Testis (tissue), 3 donors: Measurements from ENCODE around the gene PCCA. TPM values are rescaled to one million over a fixed set of nuclear protein-coding genes. Genes with fewer than 3 reads are reported as not detected.

Experiments
- DNase-seq: peaks from one replicate; pipeline ENCODE4 v3.0.0-alpha.2; 2019
- H3K27ac ChIP-seq, 2 donors: fragments of 200-600 bp; sonication (generic); one replicate each; pipeline ENCODE4 v1.5.1; 2019
- H3K27me3 ChIP-seq: fragments of 200-600 bp; sonication (generic); one replicate; pipeline ENCODE4 v1.5.1; 2019
- H3K36me3 ChIP-seq: fragments of 200-600 bp; sonication (generic); one replicate; pipeline ENCODE4 v1.5.1; 2017; ENCODE audit warnings: low read depth; ENCODE audit errors: missing control alignments
- H3K4me1 ChIP-seq: fragments of 200-600 bp; sonication (generic); one replicate; pipeline ENCODE4 v1.5.1; 2019
- H3K4me3 ChIP-seq, 2 donors: fragments of 200-600 bp; sonication (generic); one replicate each; pipeline ENCODE4 v1.5.1; 2017 to 2019
- H3K9me3 ChIP-seq: fragments of 200-600 bp; sonication (generic); one replicate; pipeline ENCODE4 v1.5.1; 2017
- CTCF ChIP-seq, 3 experiments: fragments of 450-650 bp in 2 of 3; fragments of 200-600 bp in 1 of 3; sonication (generic) in 1 of 3; IDR thresholded peaks; one replicate each; pipeline ENCODE4 v1.5.1; 2016 to 2019; ENCODE audit warnings: antibody characterized with exemption in 3 of 3, mild to moderate bottlenecking in 2 of 3, moderate library complexity in 1 of 3
- POLR2A ChIP-seq: fragments of 450-650 bp; IDR thresholded peaks from one replicate; pipeline ENCODE4 v1.6.1; 2017; ENCODE audit warnings: antibody characterized with exemption, mild to moderate bottlenecking, moderate library complexity
- WGBS, 2 donors: methylation state at CpG; one replicate each; pipeline ENCODE4 v1.1.5; 2018; 5-methylcytosine and 5-hydroxymethylcytosine counted together
- intact Hi-C: fragments of 100-400 bp; cut with DNase I; formaldehyde crosslinking; loops from one replicate; pipeline ENCODE4 v1.15.1; 2023; ENCODE audit warnings: low total_unique reads
- polyA plus RNA-seq: library from polyadenylated mRNA; stranded (reverse); fragments of 350-450 nt; fragmentation: Illumina TruSeq; extraction: RNeasy Lipid Tissue Mini Kit (QIAGEN cat#74804); gene quantifications from one replicate; pipeline ENCODE4 v1.2.3, GENCODE V29; 2014; ENCODE audit warnings: low read depth, low replicate concordance; ENCODE audit not compliant: insufficient read depth
- total RNA-seq, 2 donors: library from RNA; depleted of rRNA; stranded (reverse); fragments of >200 nt; gene quantifications; one replicate each; pipeline ENCODE4 v1.2.3, GENCODE V29; 2016

Gene PCCA
- total and polyA plus RNA-seq, 3 donors from 2014 or later: 17.9 to 56.2 (median 39.2) TPM

DNA sequence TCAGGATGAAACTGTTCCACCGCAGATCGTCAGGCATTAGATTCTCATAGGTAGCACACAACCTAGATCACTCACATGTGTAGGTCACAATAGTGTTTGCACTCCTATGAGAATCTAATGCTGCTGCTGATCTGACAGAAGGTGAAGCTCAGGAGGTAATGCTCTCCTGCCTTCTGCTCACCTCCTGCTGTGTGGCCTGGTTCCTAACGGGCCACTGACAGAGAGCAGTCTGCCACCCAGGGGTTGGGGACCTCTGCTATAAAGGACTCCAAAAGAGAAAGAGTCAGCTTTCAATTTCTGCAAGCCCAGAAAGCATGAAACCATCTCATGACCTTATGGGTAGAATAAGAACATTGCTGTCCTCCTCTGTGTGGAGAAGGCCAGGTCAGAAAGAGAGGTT lies 43.5 kb upstream of the PCCA start:
- H3K4me1 ChIP-seq: no peaks in the 10 kb centered on the region
- H3K27me3 ChIP-seq: no peaks in the 10 kb centered on the region
- 91 to 93% methylated on average over 3 of the region's 3 CpGs for WGBS, 2 donors
- no peak overlapping the region for H3K4me3 ChIP-seq
- no peak for TF ChIP-seq CTCF (IDR thresholded peaks at IDR 0.05)
- intact Hi-C loops: no loop called here
- H3K9me3 ChIP-seq: no peaks in the 10 kb centered on the region
- DNase-seq: no peak
- no peaks in the 10 kb centered on the region for H3K36me3 ChIP-seq
- H3K27ac ChIP-seq: no peak overlapping the region

DNA sequence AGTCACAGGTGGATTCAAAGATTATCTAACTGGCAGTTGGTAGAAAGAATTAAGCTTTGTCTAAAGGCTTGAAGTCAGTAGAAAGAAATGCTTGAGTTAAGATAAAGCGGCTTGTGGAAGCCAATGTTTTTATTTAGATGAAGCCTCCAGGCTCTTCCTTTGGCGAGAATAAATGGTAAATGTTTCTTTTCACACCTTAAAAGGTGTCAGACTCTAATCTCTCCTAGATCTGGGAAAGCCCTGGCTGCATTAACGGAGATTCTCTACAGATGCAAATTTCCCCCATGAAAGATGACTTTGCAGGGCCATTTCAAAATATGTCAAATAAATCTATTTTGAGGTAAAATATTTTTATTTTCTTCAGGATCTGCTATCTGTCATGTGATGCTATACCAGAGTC lies 37.8 kb upstream of the PCCA start:
- H3K4me1 ChIP-seq: no peaks in the 10 kb centered on the region
- H3K9me3 ChIP-seq: no peaks in the 10 kb centered on the region

DNA sequence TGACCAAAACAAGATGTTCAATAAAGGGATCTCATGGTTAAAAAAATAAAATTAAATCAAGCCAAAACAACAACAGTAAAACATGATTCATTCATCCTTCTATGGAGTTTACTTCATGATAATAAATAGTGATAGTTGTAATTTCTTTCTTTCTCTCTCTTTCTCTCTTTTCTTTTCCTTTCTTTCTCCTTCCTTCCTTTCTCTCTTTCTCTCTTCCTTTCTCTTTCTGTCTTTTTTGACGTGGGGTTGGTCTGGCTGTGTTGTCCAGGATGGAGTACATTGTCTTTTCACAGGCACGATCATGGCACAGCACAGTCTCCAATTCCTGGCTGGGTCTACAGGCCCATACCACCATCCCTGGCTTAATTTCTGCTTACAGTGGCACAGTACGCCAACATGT lies 29.1 kb upstream of the PCCA start:
- intact Hi-C loops: no loop called here
- Histone ChIP-seq H3K27me3 (no peaks in the 10 kb centered on the region), H3K9me3 (no peaks in the 10 kb centered on the region), H3K4me3 (no peak overlapping the region), H3K36me3 (no peaks in the 10 kb centered on the region), H3K27ac (no peak overlapping the region), H3K4me1 (no peaks in the 10 kb centered on the region)
- WGBS, 2 donors: 94 to 95% methylated on average over 3 of the region's 3 CpGs
- TF ChIP-seq CTCF (IDR thresholded peaks at IDR 0.05) (no peak), POLR2A (no peak)
- no peak for DNase-seq

More for the DNA sequence above, 37.8 kb upstream of the PCCA start:
- intact Hi-C loops: no loop called here
- DNase-seq: no peak
- TF ChIP-seq CTCF (IDR thresholded peaks at IDR 0.05): no peak
- no peak for TF ChIP-seq POLR2A
- Histone ChIP-seq H3K27me3 (no peaks in the 10 kb centered on the region), H3K36me3 (no peaks in the 10 kb centered on the region), H3K4me3 (no peak overlapping the region), H3K27ac (no peak overlapping the region)
- WGBS, 2 donors: 76 to 85% methylated on average over 3 of the region's 3 CpGs

GRCh38 chr13:100063333-100063732 lies 25.6 kb upstream of the PCCA start:
- Histone ChIP-seq H3K36me3 (no peaks in the 10 kb centered on the region), H3K27me3 (no peaks in the 10 kb centered on the region), H3K4me3 (no peak overlapping the region), H3K27ac (no peak overlapping the region), H3K4me1 (no peaks in the 10 kb centered on the region), H3K9me3 (no peaks in the 10 kb centered on the region)
- TF ChIP-seq POLR2A: no peak
- no peak for TF ChIP-seq CTCF (IDR thresholded peaks at IDR 0.05)
- intact Hi-C loops: no loop called here
- no peak for DNase-seq
- 73 to 75% methylated on average over 6 of the region's 6 CpGs for WGBS, 2 donors

DNA sequence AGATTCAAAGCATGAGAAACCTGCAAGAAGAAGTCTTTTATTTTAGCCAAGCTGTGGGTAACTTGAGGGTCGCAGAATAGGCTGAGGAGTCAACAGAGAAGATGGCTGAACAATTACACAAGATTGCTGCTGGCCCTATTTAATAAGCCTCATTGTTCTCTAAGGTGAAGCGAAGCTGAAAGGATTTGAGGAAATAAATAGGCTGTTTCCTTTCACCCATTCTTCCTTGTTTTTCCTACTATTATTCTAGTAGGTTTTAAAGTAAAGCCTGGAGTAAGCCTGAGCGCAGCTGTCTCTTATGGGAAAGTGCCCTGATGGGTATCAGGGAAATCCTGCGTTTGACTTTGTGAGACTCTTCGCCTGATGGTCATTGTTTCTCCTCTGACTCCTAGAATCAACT lies 25.0 kb upstream of the PCCA start:
- 91 to 95% methylated on average over 5 of the region's 5 CpGs for WGBS, 2 donors
- no peak for DNase-seq
- H3K4me3 ChIP-seq: no peak overlapping the region
- no peak overlapping the region for H3K27ac ChIP-seq
- H3K9me3 ChIP-seq: no peaks in the 10 kb centered on the region
- H3K36me3 ChIP-seq: no peaks in the 10 kb centered on the region
- H3K27me3 ChIP-seq: no peaks in the 10 kb centered on the region
- intact Hi-C loops: no loop called here
- TF ChIP-seq CTCF (IDR thresholded peaks at IDR 0.05): no peak
- no peak for TF ChIP-seq POLR2A
- H3K4me1 ChIP-seq: no peaks in the 10 kb centered on the region
